ENCODE measurements around the gene BRWD1. TPM values are rescaled to one million over a fixed set of nuclear protein-coding genes. Genes with fewer than 3 reads are reported as not detected.

The BRWD1 gene
- total and polyA plus RNA-seq, 2 experiments from 2014 or later = 35.2 to 75.5 TPM

DNA sequence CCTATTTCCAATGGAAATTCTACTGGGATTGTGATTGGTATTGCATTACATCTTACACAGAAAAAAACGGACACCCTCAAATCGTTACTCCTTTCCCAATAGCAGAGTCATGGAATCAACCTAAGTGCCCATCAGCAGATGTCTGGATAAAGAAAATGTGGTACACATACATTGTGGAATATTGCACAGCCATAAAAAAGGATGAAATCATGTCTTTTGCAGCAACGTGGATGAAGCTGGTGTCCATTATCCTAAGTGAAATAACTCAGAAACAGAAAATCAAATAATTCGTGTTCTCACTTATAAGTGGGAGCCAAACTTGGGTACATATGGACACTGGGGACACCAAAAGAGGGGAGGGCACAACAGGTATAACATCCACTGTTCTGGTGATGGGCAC lies 21.2 kb upstream of the BRWD1 start:
- Histone ChIP-seq H3F3A (replicated peaks; ENCODE audit: low read depth) (peaks cover 4% of the 10 kb centered on the region; the same call in 1 of the 2 replicates), H2AFZ (no peak overlapping the region), H3K4me1 (ENCODE audit: insufficient read depth) (peaks cover 6% of the 10 kb centered on the region), H3K9me2 (ENCODE audit: insufficient read depth) (no peaks in the 10 kb centered on the region), H3K36me3 (ENCODE audit: insufficient read depth) (no peaks in the 10 kb centered on the region), H3K27me3 (ENCODE audit: insufficient read depth) (no peaks in the 10 kb centered on the region), H3K79me2 (replicated peaks; ENCODE audit: insufficient read depth) (no peaks in the 10 kb centered on the region), H3K4me3 (no peak overlapping the region), H4K20me1 (replicated peaks; ENCODE audit: insufficient read depth) (no peaks in the 10 kb centered on the region), H3K4me2 (no peak overlapping the region), H3K27ac (ENCODE audit: low read depth) (no peak overlapping the region)
- DNase-seq (ENCODE audit: low spot score) = no peak
- TF ChIP-seq JUNB (IDR thresholded peaks at IDR 0.05; ENCODE audit: unreplicated experiment) = no peak
- no peak for TF ChIP-seq STAT1 (IDR thresholded peaks at IDR 0.05; ENCODE audit: unreplicated experiment)
- TF ChIP-seq, protein P1, sequence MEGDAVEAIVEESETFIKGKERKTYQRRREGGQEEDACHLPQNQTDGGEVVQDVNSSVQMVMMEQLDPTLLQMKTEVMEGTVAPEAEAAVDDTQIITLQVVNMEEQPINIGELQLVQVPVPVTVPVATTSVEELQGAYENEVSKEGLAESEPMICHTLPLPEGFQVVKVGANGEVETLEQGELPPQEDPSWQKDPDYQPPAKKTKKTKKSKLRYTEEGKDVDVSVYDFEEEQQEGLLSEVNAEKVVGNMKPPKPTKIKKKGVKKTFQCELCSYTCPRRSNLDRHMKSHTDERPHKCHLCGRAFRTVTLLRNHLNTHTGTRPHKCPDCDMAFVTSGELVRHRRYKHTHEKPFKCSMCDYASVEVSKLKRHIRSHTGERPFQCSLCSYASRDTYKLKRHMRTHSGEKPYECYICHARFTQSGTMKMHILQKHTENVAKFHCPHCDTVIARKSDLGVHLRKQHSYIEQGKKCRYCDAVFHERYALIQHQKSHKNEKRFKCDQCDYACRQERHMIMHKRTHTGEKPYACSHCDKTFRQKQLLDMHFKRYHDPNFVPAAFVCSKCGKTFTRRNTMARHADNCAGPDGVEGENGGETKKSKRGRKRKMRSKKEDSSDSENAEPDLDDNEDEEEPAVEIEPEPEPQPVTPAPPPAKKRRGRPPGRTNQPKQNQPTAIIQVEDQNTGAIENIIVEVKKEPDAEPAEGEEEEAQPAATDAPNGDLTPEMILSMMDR (conservative IDR thresholded peaks at IDR 0.05; ENCODE audit: low read depth in 2 of 2) = no peak
- TF ChIP-seq, protein P2, sequence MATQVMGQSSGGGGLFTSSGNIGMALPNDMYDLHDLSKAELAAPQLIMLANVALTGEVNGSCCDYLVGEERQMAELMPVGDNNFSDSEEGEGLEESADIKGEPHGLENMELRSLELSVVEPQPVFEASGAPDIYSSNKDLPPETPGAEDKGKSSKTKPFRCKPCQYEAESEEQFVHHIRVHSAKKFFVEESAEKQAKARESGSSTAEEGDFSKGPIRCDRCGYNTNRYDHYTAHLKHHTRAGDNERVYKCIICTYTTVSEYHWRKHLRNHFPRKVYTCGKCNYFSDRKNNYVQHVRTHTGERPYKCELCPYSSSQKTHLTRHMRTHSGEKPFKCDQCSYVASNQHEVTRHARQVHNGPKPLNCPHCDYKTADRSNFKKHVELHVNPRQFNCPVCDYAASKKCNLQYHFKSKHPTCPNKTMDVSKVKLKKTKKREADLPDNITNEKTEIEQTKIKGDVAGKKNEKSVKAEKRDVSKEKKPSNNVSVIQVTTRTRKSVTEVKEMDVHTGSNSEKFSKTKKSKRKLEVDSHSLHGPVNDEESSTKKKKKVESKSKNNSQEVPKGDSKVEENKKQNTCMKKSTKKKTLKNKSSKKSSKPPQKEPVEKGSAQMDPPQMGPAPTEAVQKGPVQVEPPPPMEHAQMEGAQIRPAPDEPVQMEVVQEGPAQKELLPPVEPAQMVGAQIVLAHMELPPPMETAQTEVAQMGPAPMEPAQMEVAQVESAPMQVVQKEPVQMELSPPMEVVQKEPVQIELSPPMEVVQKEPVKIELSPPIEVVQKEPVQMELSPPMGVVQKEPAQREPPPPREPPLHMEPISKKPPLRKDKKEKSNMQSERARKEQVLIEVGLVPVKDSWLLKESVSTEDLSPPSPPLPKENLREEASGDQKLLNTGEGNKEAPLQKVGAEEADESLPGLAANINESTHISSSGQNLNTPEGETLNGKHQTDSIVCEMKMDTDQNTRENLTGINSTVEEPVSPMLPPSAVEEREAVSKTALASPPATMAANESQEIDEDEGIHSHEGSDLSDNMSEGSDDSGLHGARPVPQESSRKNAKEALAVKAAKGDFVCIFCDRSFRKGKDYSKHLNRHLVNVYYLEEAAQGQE (IDR thresholded peaks at IDR 0.05; ENCODE audit: unreplicated experiment) = no peak
- no peak for TF ChIP-seq EZH2 (IDR thresholded peaks at IDR 0.05; ENCODE audit: low read depth, unreplicated experiment)
- TF ChIP-seq, protein P3, sequence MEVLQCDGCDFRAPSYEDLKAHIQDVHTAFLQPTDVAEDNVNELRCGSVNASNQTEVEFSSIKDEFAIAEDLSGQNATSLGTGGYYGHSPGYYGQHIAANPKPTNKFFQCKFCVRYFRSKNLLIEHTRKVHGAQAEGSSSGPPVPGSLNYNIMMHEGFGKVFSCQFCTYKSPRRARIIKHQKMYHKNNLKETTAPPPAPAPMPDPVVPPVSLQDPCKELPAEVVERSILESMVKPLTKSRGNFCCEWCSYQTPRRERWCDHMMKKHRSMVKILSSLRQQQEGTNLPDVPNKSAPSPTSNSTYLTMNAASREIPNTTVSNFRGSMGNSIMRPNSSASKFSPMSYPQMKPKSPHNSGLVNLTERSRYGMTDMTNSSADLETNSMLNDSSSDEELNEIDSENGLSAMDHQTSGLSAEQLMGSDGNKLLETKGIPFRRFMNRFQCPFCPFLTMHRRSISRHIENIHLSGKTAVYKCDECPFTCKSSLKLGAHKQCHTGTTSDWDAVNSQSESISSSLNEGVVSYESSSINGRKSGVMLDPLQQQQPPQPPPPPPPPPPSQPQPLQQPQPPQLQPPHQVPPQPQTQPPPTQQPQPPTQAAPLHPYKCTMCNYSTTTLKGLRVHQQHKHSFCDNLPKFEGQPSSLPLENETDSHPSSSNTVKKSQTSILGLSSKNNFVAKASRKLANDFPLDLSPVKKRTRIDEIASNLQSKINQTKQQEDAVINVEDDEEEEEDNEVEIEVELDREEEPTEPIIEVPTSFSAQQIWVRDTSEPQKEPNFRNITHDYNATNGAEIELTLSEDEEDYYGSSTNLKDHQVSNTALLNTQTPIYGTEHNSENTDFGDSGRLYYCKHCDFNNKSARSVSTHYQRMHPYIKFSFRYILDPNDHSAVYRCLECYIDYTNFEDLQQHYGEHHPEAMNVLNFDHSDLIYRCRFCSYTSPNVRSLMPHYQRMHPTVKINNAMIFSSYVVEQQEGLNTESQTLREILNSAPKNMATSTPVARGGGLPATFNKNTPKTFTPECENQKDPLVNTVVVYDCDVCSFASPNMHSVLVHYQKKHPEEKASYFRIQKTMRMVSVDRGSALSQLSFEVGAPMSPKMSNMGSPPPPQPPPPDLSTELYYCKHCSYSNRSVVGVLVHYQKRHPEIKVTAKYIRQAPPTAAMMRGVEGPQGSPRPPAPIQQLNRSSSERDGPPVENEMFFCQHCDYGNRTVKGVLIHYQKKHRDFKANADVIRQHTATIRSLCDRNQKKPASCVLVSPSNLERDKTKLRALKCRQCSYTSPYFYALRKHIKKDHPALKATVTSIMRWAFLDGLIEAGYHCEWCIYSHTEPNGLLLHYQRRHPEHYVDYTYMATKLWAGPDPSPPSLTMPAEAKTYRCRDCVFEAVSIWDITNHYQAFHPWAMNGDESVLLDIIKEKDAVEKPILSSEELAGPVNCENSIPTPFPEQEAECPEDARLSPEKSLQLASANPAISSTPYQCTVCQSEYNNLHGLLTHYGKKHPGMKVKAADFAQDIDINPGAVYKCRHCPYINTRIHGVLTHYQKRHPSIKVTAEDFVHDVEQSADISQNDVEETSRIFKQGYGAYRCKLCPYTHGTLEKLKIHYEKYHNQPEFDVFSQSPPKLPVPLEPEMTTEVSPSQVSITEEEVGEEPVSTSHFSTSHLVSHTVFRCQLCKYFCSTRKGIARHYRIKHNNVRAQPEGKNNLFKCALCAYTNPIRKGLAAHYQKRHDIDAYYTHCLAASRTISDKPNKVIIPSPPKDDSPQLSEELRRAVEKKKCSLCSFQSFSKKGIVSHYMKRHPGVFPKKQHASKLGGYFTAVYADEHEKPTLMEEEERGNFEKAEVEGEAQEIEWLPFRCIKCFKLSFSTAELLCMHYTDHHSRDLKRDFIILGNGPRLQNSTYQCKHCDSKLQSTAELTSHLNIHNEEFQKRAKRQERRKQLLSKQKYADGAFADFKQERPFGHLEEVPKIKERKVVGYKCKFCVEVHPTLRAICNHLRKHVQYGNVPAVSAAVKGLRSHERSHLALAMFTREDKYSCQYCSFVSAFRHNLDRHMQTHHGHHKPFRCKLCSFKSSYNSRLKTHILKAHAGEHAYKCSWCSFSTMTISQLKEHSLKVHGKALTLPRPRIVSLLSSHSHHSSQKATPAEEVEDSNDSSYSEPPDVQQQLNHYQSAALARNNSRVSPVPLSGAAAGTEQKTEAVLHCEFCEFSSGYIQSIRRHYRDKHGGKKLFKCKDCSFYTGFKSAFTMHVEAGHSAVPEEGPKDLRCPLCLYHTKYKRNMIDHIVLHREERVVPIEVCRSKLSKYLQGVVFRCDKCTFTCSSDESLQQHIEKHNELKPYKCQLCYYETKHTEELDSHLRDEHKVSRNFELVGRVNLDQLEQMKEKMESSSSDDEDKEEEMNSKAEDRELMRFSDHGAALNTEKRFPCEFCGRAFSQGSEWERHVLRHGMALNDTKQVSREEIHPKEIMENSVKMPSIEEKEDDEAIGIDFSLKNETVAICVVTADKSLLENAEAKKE (CRISPR knock-in tag; IDR thresholded peaks at IDR 0.05) = no peak
- no peak for TF ChIP-seq ZNF114 (CRISPR knock-in tag; IDR thresholded peaks at IDR 0.05)
- no peak for TF ChIP-seq CREB1 (CRISPR knock-in tag; IDR thresholded peaks at IDR 0.05; ENCODE audit: low read depth)
- TF ChIP-seq, protein P4, sequence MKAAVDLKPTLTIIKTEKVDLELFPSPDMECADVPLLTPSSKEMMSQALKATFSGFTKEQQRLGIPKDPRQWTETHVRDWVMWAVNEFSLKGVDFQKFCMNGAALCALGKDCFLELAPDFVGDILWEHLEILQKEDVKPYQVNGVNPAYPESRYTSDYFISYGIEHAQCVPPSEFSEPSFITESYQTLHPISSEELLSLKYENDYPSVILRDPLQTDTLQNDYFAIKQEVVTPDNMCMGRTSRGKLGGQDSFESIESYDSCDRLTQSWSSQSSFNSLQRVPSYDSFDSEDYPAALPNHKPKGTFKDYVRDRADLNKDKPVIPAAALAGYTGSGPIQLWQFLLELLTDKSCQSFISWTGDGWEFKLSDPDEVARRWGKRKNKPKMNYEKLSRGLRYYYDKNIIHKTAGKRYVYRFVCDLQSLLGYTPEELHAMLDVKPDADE (IDR thresholded peaks at IDR 0.05) = no peak
- TF ChIP-seq EZH2phosphoT487 (IDR thresholded peaks at IDR 0.05; ENCODE audit: unreplicated experiment) = no peak
- no peak for TF ChIP-seq NANOG (IDR thresholded peaks at IDR 0.05; ENCODE audit: borderline replicate concordance)
- TF ChIP-seq ZNF331 (CRISPR knock-in tag; IDR thresholded peaks at IDR 0.05; ENCODE audit: low read depth) = no peak
- TF ChIP-seq POLR2AphosphoS5 (IDR thresholded peaks at IDR 0.05; ENCODE audit: low read depth) = no peak
- H3K4me1 Mint-ChIP-seq = peaks cover 9% of the 10 kb centered on the region
- H3K27me3 Mint-ChIP-seq (ENCODE audit: insufficient read depth, low read depth, poor library complexity) = peaks cover 8% of the 10 kb centered on the region
- no peaks in the 10 kb centered on the region for H3K36me3 Mint-ChIP-seq (ENCODE audit: low read depth)
- no peak overlapping the region for H3K27ac Mint-ChIP-seq
- no peak for ATAC-seq
- H3K4me3 Mint-ChIP-seq = no peak overlapping the region
- 0 out of 3 replicates have a peak, but pooled peaks cover under 1% of the 10 kb centered on the region for H3K9me3 Mint-ChIP-seq

All from GM23338 (cell line).